Pons (tissue), 1 donor: Measurements from ENCODE around the gene ZGPAT.
A peak's percentile ranks its signal among the peaks of the same experiment; 100 is the strongest.

Experiments used
- DNase-seq: peaks from one replicate; pipeline ENCODE4 v3.0.0-alpha.2; 2016; ENCODE audit warnings: low spot score

The ZGPAT gene

GRCh38 chr20:63678667-63679465 is 29.0 kb upstream of the ZGPAT start:
- DNase-seq: no peak

DNA sequence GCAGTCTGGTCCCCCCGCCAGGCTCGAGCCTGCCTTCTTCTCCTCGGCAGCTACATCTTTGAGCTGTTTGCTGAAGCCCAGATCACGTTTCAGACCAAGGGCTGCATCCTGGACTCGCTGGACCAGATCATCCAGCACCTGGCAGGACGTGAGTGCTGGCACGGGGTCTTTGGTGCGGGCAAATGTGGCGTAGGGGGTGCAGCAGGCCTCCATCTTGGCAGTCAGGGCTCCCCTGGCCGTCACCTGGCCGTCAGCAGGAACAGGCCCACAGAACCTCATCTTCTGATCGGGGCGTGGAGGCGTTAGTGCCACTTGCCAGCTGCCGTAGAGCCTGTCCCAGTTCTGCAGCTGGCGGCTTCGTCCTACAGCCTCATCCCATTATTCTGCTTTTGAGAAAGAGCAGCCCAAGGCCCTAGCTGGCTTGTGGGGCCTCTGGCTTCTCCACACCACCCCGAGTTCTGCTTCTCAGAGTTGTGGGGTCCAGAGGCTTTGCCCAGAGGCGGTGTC is 28.0 kb upstream of the ZGPAT start:
- DNase-seq: no peak

DNA sequence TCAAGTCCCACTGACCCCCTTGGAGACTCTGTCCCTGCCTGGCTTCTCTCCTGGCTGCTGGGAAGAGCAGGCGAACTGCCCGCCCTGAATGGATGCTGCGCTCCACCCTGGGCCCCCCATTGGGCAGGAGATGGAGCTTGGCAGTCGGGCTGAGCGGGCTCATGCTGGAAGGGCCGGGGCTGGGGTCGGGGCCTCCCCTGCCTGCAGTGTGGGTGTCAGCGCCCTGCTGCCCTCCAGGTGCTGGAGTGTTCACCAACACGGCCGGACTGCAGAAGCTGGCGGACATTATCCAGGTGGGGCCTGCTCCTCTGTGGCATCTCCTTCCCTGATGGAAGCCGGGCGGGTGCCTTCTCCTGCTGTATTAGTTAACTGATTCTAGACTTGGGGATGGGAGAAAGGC is 27.4 kb upstream of the ZGPAT start:
- DNase-seq: no peak

- no peak for DNase-seq
Measured at GRCh38 chr20:63680857-63681608, 26.8 kb upstream of the ZGPAT start.

GRCh38 chr20:63681609-63682142 is 26.2 kb upstream of the ZGPAT start:
- no peak for DNase-seq

DNA sequence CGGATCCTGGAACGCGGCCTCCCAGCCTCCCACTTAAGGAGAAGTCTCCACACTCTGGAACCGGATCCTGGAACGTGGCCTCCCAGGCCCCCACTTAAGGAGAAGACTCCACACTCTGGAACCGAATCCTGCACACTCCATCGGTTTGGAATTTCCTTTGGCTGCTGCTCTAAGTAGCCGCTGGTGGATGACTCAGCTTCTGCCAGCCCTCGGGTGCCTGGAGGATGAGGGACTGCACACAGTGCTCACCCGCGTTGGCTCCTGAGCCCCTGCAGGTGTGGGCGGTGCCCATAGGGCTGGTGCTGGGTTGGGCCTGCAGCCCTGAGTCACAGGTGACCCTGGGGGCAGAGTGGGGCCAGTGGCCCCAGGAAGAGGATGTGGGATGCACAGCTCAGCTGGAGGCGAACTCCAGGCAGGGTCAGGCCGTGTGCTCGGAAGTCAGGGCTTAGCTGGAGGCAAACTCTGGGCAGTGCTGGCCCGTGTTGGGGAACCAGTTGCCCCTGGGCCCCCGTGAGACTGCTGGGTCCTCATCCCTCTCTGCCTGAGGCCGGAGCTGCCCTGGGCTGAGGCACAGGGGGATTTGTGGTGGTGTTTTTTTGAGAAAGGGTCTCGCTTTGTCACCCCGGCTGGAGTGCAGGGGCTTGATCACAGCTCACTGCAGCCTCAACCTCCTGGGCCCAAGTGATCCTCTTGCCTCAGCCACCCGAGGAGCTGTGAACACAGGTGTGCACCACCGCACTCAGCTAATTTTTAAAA is 25.3 kb upstream of the ZGPAT start:
- no peak for DNase-seq

DNA sequence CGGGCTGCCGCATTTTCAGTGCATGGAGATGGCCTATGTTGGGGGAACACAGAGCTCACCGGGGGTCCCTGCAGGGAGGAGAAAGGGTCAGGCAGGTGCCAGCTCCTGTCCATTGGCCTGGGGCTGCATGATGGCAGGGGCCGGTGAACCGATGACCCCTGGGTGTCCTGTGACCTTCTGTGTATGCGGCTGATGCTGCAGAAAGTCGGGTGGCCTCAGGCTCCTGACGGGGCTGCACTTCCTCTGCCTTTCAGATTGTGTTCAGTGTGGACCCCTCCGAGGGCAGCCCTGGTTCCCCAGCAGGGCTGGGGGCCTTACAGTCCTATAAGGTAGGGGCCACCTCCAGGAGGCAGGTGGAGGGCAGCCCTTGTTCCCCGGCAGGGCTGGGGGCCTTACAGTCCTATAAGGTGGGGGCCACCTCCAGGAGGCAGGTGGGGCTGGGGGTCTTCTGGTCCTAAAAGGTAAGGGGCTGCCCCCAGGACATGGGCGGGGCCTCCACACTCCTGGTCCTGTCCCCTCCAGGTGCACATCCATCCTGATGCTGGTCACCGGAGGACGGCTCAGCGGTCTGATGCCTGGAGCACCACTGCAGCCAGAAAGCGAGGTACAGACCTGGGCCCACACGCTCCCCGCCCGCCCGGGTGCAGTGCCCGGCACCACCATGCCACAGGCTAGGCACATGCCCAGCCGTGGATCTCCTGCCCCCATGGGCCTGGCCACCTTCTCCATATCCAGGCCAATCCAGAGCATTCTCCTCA is 22.4 kb upstream of the ZGPAT start:
- no peak for DNase-seq

DNA sequence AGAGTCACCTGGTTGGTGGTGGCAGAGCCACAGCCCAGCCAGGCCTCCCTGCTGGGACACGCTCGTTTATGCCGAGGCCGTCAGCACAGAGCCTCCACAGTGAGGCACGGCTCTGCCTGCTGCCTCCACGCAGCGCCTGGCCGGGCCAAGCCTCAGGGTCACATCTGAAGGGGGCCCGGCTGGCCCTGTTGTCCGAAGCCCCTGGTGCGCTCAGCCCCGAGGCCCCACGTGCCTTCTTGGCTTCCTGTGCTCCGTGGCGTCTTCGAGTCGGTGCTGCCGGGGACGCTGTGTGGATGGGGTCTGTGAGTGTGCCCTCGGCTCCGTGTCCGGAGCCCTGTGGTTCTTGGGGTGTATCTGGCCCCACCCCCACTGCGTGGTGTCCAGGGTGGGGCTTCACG is 21.7 kb upstream of the ZGPAT start:
- DNase-seq: no peak

- peak; percentile 25 for DNase-seq
Measured at GRCh38 chr20:63686492-63687321, 21.1 kb upstream of the ZGPAT start.

GRCh38 chr20:63687419-63688178 is 20.2 kb upstream of the ZGPAT start:
- DNase-seq: no peak

DNA sequence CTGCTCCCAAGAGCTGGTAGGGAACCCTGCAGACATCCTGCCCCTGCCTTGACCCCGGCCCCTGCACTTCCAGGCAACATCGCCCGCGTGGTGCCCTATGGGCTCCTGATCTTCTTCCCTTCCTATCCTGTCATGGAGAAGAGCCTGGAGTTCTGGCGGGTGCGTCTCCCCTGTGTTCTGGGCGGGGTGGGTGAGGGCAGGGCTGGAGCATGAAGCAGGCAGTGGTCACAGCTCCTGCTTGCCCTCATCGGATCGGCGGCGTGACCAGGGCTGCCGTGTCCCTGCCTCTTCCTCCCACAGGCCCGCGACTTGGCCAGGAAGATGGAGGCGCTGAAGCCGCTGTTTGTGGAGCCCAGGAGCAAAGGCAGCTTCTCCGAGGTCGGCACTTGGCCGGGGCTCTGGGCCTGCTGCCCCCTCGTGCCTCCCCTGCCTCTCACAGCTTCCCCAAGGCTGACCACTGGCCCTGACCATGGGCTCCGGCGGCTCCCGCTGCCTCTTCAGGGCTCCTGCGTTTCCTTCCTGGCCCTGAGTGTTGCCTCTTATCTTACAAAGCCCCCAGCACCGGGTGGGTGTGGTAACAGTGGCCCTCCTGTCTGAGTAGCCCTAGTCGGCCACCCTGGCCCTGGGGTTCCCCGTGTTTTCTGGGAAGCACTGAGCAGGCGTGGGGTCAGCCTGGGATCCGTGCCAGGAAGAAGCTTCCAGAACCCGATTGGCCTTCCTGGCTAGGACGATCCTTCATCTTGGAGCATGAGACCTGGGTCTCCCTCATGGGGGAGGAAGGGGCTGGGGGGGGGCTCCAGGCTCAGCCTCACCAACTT is 19.4 kb upstream of the ZGPAT start:
- no peak for DNase-seq

DNA sequence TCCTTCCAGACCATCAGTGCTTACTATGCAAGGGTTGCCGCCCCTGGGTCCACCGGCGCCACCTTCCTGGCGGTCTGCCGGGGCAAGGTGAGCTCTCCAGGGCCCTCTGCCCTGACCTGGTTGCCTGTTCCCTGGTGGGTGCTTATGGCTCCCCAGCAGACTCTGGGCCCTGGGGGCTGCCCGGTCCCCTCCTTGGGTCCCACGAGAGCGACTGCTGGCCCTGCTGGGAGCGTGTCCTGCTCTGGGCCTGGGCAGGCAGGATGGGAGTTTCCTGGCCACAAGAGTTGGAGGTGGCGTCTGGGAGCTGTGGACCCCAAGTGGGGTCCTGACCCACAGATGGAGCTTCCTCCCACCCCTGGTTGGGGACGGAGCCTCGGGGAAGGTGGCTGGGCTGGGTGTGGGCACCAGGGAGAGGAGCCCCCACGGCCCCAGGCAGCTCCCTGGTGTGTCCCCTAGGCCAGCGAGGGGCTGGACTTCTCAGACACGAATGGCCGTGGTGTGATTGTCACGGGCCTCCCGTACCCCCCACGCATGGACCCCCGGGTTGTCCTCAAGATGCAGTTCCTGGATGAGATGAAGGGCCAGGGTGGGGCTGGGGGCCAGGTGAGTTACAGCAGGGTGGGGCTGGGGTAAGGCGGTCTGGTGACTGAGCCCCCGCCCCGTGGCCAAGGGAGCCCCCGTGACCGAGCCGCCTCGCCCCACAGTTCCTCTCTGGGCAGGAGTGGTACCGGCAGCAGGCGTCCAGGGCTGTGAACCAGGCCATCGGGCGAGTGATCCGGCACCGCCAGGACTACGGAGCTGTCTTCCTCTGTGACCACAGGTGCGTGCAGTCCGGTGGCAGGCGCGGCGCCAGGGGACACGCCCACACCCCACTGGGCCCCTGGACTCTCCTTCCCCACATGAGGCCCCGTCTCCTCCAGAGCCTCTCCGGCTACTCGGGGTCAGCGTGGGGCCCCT is 18.5 kb upstream of the ZGPAT start:
- DNase-seq: no peak

- no peak for DNase-seq
Measured at GRCh38 chr20:63690003-63690897, 17.6 kb upstream of the ZGPAT start.

GRCh38 chr20:63690898-63691710 is 16.7 kb upstream of the ZGPAT start:
- DNase-seq: no peak

DNA sequence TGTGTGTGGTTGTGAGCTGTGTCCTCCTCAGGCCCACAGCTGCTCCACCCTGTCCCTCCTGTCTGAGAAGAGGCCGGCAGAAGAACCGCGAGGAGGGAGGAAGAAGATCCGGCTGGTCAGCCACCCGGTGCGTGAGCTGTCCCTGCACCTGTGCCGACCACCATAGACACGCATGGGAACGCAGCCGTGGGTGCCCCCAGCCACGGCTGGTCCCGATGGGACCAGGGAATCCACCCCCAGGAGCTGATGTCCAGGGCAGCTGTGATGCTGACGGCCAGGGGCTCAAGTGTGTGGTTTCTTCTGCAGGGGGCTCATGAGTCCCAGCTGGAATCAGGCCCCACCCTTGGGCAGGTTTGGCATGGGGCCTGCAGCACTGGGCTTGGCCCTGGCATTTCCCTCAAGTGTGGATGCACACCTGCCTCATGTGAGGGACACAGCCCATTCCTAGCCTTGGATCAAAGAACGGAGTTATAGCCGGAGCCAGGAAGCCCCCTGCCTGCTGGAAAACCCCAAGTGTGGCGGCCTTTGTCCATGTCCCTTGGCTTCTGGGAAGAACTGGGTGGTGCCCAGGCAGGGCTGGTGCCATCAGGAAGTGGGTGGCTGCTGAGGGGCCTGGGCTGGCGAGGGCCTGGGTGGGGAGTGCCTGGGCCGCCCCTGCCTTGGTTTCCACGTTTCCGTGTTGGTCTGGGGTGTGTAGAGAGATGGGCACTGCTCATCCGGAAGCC is 16.0 kb upstream of the ZGPAT start:
- no peak for DNase-seq
